Osteocyte (in vitro differentiated cells): Measurements from ENCODE around the gene MICALL2. TPM values are rescaled to one million over a fixed set of nuclear protein-coding genes. Genes with fewer than 3 reads are reported as not detected.

ENCODE experiments used
- DNase-seq: peaks from one replicate; pipeline ENCODE4 v3.0.0; 2021; ENCODE audit warnings: mixed read lengths; ENCODE audit not compliant: unreplicated experiment; ENCODE audit errors: extremely low spot score
- H3K27ac Mint-ChIP-seq: one replicate; pipeline ENCODE4 v1.8.0; 2021; ENCODE audit warnings: mild to moderate bottlenecking, mixed read lengths; ENCODE audit not compliant: unreplicated experiment
- H3K27me3 Mint-ChIP-seq: one replicate; pipeline ENCODE4 v1.8.0; 2021; ENCODE audit warnings: mixed read lengths; ENCODE audit not compliant: unreplicated experiment
- H3K36me3 Mint-ChIP-seq: one replicate; pipeline ENCODE4 v1.8.0; 2021; ENCODE audit warnings: mixed read lengths; ENCODE audit not compliant: unreplicated experiment
- H3K4me1 Mint-ChIP-seq: one replicate; pipeline ENCODE4 v1.8.0; 2021; ENCODE audit warnings: mixed read lengths; ENCODE audit not compliant: unreplicated experiment
- H3K4me3 Mint-ChIP-seq: one replicate; pipeline ENCODE4 v1.8.0; 2021; ENCODE audit warnings: mild to moderate bottlenecking, moderate library complexity, mixed read lengths; ENCODE audit not compliant: unreplicated experiment
- H3K9me3 Mint-ChIP-seq: one replicate; pipeline ENCODE4 v1.8.0; 2021; ENCODE audit warnings: mixed read lengths; ENCODE audit not compliant: unreplicated experiment
- CTCF ChIP-seq: fragments of 200-600 bp; sonication (generic); IDR thresholded peaks from 2 replicates; pipeline ENCODE4 v1.5.0; 2021; ENCODE audit warnings: antibody characterized with exemption, mild to moderate bottlenecking, moderate library complexity
- total RNA-seq: library from RNA; stranded (reverse); gene quantifications from 2 replicates; pipeline ENCODE4 v1.2.1, GENCODE V29; 2021

Gene MICALL2
- total RNA-seq, 1 donor from 2014 or later = 63.1 TPM

GRCh38 chr7:1498370-1499305, 39.4 kb upstream of the MICALL2 start:
- Mint-ChIP-seq H3K4me1 (peaks cover 13% of the 10 kb centered on the region), H3K36me3 (peaks cover 16% of the 10 kb centered on the region), H3K4me3 (no peak overlapping the region), H3K27ac (no peak overlapping the region), H3K27me3 (no peaks in the 10 kb centered on the region), H3K9me3 (no peaks in the 10 kb centered on the region)
- no peak for TF ChIP-seq CTCF
- no peak for DNase-seq

GRCh38 chr7:1497293-1497927, 38.1 kb upstream of the MICALL2 start:
- no peak overlapping the region for H3K4me3 Mint-ChIP-seq
- no peak for DNase-seq
- H3K4me1 Mint-ChIP-seq = peaks cover 7% of the 10 kb centered on the region
- H3K9me3 Mint-ChIP-seq = no peaks in the 10 kb centered on the region
- peaks cover 17% of the 10 kb centered on the region for H3K36me3 Mint-ChIP-seq
- no peaks in the 10 kb centered on the region for H3K27me3 Mint-ChIP-seq
- no peak overlapping the region for H3K27ac Mint-ChIP-seq
- TF ChIP-seq CTCF = no peak

- Mint-ChIP-seq H3K9me3 (no peaks in the 10 kb centered on the region), H3K4me1 (no peaks in the 10 kb centered on the region), H3K36me3 (peaks cover 23% of the 10 kb centered on the region), H3K27ac (no peak overlapping the region), H3K27me3 (no peaks in the 10 kb centered on the region), H3K4me3 (no peak overlapping the region)
- DNase-seq = no peak
- no peak for TF ChIP-seq CTCF
Measured at GRCh38 chr7:1496531-1497292, 37.4 kb upstream of the MICALL2 start.

- no peaks in the 10 kb centered on the region for H3K9me3 Mint-ChIP-seq
- TF ChIP-seq CTCF = no peak
- DNase-seq = no peak
- H3K4me3 Mint-ChIP-seq = no peak overlapping the region
- H3K27ac Mint-ChIP-seq = no peak overlapping the region
- no peaks in the 10 kb centered on the region for H3K4me1 Mint-ChIP-seq
- H3K36me3 Mint-ChIP-seq = peaks cover 24% of the 10 kb centered on the region
- no peaks in the 10 kb centered on the region for H3K27me3 Mint-ChIP-seq
Measured at GRCh38 chr7:1495564-1496242, 36.4 kb upstream of the MICALL2 start.
